Effector memory CD4-positive, alpha-beta T cell (primary cell): ENCODE measurements around the gene OR2T3.
"Not testable (repeated sequence)": the region's sequence is repeated elsewhere in the genome, so short reads cannot be mapped to it uniquely, and the experiment has no call there.

ENCODE experiments used
- DNase-seq, 3 donors: peaks; one replicate each; pipeline ENCODE4 v3.0.0-alpha.2; 2020
- H3K27ac ChIP-seq: 2 replicates; pipeline ENCODE4 v1.7.0; 2013; ENCODE audit warnings: mild to moderate bottlenecking, low read length, moderate library complexity; ENCODE audit not compliant: insufficient read depth, poor library complexity, severe bottlenecking
- H3K27me3 ChIP-seq: replicated peaks from 2 replicates; pipeline ENCODE4 v1.7.0; 2013; ENCODE audit warnings: mild to moderate bottlenecking, low read length; ENCODE audit not compliant: insufficient read depth, control insufficient read depth, poor library complexity, severe bottlenecking
- H3K36me3 ChIP-seq: 2 replicates; pipeline ENCODE4 v1.7.0; 2013; ENCODE audit warnings: mild to moderate bottlenecking, low read length, moderate library complexity; ENCODE audit not compliant: control insufficient read depth, insufficient read depth
- H3K4me1 ChIP-seq: 2 replicates; pipeline ENCODE4 v1.7.0; 2013; ENCODE audit warnings: low read length, mild to moderate bottlenecking; ENCODE audit not compliant: control insufficient read depth, insufficient read depth, poor library complexity, severe bottlenecking
- H3K4me3 ChIP-seq: 2 replicates; pipeline ENCODE4 v1.7.0; 2013; ENCODE audit warnings: low read length, low read depth, mild to moderate bottlenecking; ENCODE audit not compliant: insufficient read depth, poor library complexity, severe bottlenecking
- H3K9me3 ChIP-seq: 2 replicates; pipeline ENCODE4 v1.7.0; 2013; ENCODE audit warnings: mild to moderate bottlenecking, low read length, moderate library complexity; ENCODE audit not compliant: control insufficient read depth
- total RNA-seq, 3 donors: gene quantifications; one replicate each; lab custom pipeline; 2026; lab: John Stamatoyannopoulos, UW

Gene OR2T3
- total RNA-seq, result 0 reads per million in 3 donors

DNA sequence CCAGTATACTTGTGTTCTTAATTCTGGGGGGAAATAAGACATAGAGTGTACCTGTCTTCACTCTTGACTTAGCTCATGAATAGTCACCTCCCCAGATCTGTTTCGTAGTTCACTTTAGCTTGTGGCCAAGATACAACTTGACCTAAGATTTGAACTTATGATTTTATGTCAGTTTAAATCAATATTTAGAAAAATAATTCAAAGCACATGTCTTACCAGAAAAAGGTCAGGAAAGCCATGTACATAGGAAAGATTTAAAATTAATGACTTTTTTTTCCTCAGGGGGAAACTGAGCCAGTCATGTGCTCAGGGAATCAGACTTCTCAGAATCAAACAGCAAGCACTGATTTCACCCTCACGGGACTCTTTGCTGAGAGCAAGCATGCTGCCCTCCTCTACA, at the start of gene OR2T3:
TSS of gene OR2T3 (plus strand) at position 301 of the 400 bp plus-strand sequence. CDS start at position 301, 0 bp downstream.
- not testable (repeated sequence) for DNase-seq, H3K9me3 ChIP-seq, H3K27me3 ChIP-seq

DNA sequence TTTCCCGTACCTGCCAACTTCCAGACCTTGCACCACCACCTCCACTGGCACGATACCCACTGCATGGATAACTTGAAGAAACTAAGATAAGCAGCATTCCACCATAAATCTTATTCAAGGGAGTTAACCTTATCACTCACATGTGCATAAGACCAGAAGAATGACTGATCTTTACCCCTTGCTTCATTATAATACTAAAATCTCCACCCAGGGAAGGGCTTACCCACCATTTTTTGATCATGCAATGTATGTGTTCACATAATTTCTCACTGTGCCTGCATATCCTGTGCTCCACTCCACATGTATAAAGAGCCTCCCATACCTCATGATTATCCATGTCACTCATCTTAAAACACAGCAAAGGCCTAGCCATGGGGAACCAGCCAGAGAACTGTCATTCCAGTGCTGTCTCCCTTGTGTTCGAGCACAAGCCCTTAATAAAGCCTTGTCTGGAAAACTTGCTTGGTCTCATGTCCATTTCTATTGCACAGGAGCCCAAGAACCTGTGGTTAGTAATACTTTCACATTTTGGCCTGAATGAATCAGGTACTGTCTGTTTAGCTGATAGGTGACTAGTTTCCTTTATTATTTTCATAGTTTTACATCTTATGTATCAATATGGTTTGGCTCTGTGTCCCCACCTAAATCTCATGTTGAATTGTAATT, 45.5 kb upstream of the OR2T3 start:
- DNase-seq, H3K9me3 ChIP-seq, H3K27me3 ChIP-seq, H3K4me3 ChIP-seq, H3K27ac ChIP-seq, H3K36me3 ChIP-seq, H3K4me1 ChIP-seq: not testable (repeated sequence)

More for the DNA sequence above, at the start of gene OR2T3:
- not testable (repeated sequence) for H3K4me1 ChIP-seq, H3K4me3 ChIP-seq, H3K36me3 ChIP-seq, H3K27ac ChIP-seq

GRCh38 chr1:248428192-248428533, 45.0 kb upstream of the OR2T3 start:
- H3K27me3 ChIP-seq, H3K9me3 ChIP-seq, H3K4me1 ChIP-seq, H3K27ac ChIP-seq, H3K4me3 ChIP-seq, H3K36me3 ChIP-seq, DNase-seq: not testable (repeated sequence)

DNA sequence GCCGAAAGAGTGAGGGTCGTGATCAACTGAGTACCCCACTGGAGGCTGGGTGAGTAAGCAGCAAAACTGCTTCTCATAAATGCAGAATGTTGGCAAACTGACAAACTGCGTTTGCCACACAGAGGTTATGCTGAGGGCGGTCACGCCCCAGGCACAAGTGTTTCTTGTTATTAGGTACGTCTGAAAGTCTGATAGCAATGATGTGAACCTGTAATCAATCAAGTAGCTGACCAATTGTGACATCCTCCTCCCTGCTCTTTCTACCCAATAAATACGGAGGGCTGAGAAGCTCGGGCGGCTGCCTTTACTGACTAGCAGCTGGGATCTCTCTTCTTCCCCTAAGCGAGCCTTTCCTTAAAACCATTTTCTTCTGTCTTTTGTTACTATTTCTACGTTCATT, 41.5 kb upstream of the OR2T3 start:
- H3K9me3 ChIP-seq, H3K36me3 ChIP-seq: not testable (repeated sequence)

GRCh38 chr1:248432201-248432600, 41.0 kb upstream of the OR2T3 start:
- not testable (repeated sequence) for H3K9me3 ChIP-seq, H3K27ac ChIP-seq, H3K36me3 ChIP-seq, H3K4me1 ChIP-seq, H3K4me3 ChIP-seq, H3K27me3 ChIP-seq, DNase-seq

More for the DNA sequence above, 41.5 kb upstream of the OR2T3 start:
- not testable (repeated sequence) for H3K27ac ChIP-seq, H3K4me3 ChIP-seq, H3K4me1 ChIP-seq, H3K27me3 ChIP-seq, DNase-seq

GRCh38 chr1:248433811-248434415, 39.2 kb upstream of the OR2T3 start:
- not testable (repeated sequence) for H3K36me3 ChIP-seq, H3K27ac ChIP-seq, H3K27me3 ChIP-seq, DNase-seq, H3K9me3 ChIP-seq, H3K4me3 ChIP-seq, H3K4me1 ChIP-seq

DNA sequence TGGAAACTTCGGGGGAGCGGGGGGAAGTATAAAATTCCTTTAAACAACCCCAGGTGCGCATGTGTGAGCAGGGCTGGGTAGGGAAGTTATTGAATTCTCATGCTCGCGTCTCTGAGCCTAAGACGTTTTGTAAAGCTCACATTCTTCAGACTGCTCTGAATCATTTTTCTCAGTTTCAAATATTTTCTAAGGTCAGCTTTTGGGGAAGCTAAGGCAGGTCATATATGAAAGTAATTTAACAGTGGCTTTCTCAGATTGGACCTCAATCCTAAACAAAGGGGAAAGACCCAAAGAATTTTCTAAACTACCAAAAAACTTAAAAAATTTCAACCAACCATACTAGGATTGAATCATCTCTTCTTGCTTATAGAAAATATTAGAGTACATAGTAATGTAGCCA, 38.2 kb upstream of the OR2T3 start:
- not testable (repeated sequence) for H3K4me1 ChIP-seq, H3K4me3 ChIP-seq, DNase-seq, H3K27ac ChIP-seq, H3K9me3 ChIP-seq, H3K27me3 ChIP-seq, H3K36me3 ChIP-seq

DNA sequence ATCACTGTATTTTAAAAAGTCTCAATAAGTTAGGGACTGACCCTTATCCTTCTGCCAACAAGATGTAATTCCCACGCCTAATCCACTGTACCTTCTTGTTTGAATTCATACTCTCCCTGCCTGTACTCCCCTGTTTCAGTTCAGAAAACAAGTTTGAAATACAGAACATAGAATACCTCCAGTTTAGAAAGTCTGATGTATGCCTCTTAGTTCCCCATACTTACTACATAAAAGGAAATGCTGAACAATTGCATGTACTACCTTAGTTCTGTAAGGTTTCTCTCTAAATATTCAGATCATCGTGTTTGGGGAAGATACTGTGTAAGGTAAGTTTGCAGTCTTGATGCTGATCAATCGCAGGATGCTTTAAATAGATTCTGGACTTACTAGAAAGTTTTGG, 36.8 kb upstream of the OR2T3 start:
- H3K36me3 ChIP-seq, DNase-seq, H3K4me3 ChIP-seq, H3K4me1 ChIP-seq, H3K9me3 ChIP-seq, H3K27me3 ChIP-seq, H3K27ac ChIP-seq: not testable (repeated sequence)

DNA sequence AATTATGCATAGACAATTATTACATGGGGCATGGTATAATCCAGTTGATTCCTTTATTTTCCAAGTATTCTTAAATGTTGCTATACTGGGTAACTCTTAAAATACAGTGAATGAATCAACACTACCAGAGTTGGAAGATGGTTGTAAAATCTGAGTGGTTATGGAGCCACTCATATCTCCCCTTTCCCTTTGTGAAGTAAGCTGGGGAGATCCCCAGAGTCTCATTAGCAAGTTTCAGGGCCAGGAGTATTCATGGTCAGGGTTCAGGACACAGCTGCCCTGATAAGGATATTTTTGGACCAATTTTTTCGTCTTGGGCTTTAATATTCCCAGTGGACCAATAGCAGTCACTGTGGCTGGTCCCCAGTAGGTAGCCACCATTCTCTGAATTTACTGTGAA, 34.5 kb upstream of the OR2T3 start:
- not testable (repeated sequence) for H3K27ac ChIP-seq, DNase-seq

DNA sequence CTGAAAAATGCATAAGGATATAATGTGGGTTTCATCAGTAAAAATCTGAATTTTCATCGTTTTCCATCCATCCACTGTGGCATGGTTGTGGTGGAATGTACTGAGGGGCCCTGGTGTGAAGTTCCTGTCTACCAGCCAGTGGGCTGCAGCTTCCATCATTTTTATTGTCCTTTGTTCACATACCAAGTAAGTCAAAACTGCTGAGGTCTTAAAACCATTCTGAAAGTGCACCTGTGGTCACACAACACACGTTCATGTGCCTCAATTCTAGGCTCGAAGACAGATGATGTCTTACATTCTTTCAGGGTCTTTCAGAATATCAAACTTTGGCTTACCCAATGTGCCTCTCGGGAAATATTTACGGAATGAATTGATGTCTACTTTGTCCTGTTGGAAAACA, 33.9 kb upstream of the OR2T3 start:
- H3K27me3 ChIP-seq, H3K36me3 ChIP-seq, DNase-seq, H3K4me3 ChIP-seq, H3K27ac ChIP-seq, H3K4me1 ChIP-seq, H3K9me3 ChIP-seq: not testable (repeated sequence)

More for the DNA sequence above, 34.5 kb upstream of the OR2T3 start:
- not testable (repeated sequence) for H3K36me3 ChIP-seq, H3K4me1 ChIP-seq, H3K9me3 ChIP-seq, H3K27me3 ChIP-seq, H3K4me3 ChIP-seq
